ENCODE data around the gene IL32. TPM values are rescaled to one million over a fixed set of nuclear protein-coding genes. Genes with fewer than 3 reads are reported as not detected.

IL32 gene
- total and polyA plus RNA-seq, 2 of the 4 experiments (the other 2 are of a cell fraction), result 25.6 to 95.7 TPM

GRCh38 chr16:3044708-3045107 lies 20.7 kb upstream of the IL32 start:
- Histone ChIP-seq H3K27me3 (ENCODE audit: control insufficient read depth, insufficient read depth, low read length) (peaks cover 67% of the 10 kb centered on the region), H4K91ac (ENCODE audit: insufficient read depth, low read depth, low read length) (no peak overlapping the region)
- POLR2A ChIA-PET (ENCODE audit: unreplicated experiment), result no interaction called here

More at GRCh38 chr16:3044708-3045107, 20.7 kb upstream of the IL32 start:
- intact Hi-C loops (cut with micrococcal nuclease) (no loop called here), dilution Hi-C loops (cut with HindIII; ENCODE audit: low sequenced_read_pairs, unreplicated experiment) (no loop called here), in situ Hi-C loops (cut with MboI; ENCODE audit: low sequenced_read_pairs) (no loop called here)
- TF ChIP-seq USF2 (IDR thresholded peaks at IDR 0.05; ENCODE audit: low read depth, low read length), result no peak
- H3K4me1 ChIP-seq (ENCODE audit: control insufficient read depth, insufficient read depth, low read length), result no peaks in the 10 kb centered on the region; the same call in 1 of the 2 replicates
- no peaks in the 10 kb centered on the region; the same call in 1 of the 2 replicates for H3K9me3 ChIP-seq (ENCODE audit: control insufficient read depth, insufficient read depth, low read length)
- no peak overlapping the region for H2AFZ ChIP-seq (replicated peaks; ENCODE audit: low read length, poor library complexity)
- DNase-seq (no peak), ATAC-seq (ENCODE audit: low read depth) (no peak)
- no peak overlapping the region for H3K27ac ChIP-seq (ENCODE audit: insufficient read depth, low read length)
- no peak overlapping the region for H2BK5ac ChIP-seq (ENCODE audit: low read depth, low read length, poor library complexity, severe bottlenecking)
- no peaks in the 10 kb centered on the region for H4K20me1 ChIP-seq (ENCODE audit: insufficient read depth, low read length)
- no peak overlapping the region for H3K14ac ChIP-seq (replicated peaks; ENCODE audit: low read depth, low read length)
- no peak overlapping the region for H2BK120ac ChIP-seq (ENCODE audit: low read depth, low read length)
- no peaks in the 10 kb centered on the region for H3K9me1 ChIP-seq (ENCODE audit: insufficient read depth, low read length)
- no peak overlapping the region for H2BK15ac ChIP-seq (ENCODE audit: low read depth, low read length)
- H3K4me2 ChIP-seq (ENCODE audit: low read depth, low read length), result no peak overlapping the region
- BruUV-seq (replicated peaks), result no TSS peak
- H3K79me1 ChIP-seq (ENCODE audit: low read depth in 1 of 2, low read length in 2 of 2), result no peaks in the 10 kb centered on the region
- no peak overlapping the region for H3K18ac ChIP-seq (ENCODE audit: low read depth, low read length)
- H4K8ac ChIP-seq (ENCODE audit: low read depth in 2 of 2, low read length in 2 of 2), result no peak overlapping the region
- CTCF ChIA-PET, result interaction anchor here (1.5 kb wide), 2 partner anchors 13 to 14 kb away, joined by 7 to 8 read pairs; no protein-coding TSS in a partner anchor
- H3K36me3 ChIP-seq (ENCODE audit: control insufficient read depth, insufficient read depth, low read length), result no peaks in the 10 kb centered on the region
- no peak overlapping the region for H3K4me3 ChIP-seq (ENCODE audit: insufficient read depth, low read depth, low read length)
- H3K9ac ChIP-seq (ENCODE audit: low read depth, low read length), result no peak overlapping the region
- no peak overlapping the region for H2AK9ac ChIP-seq (replicated peaks; ENCODE audit: low read depth, low read length, poor library complexity)
- no peak overlapping the region for H3K23ac ChIP-seq (ENCODE audit: low read depth, low read length)
- no peak overlapping the region for H4K5ac ChIP-seq (ENCODE audit: low read depth, low read length)
- no peak overlapping the region for H2AK5ac ChIP-seq (ENCODE audit: low read depth, low read length)
- H3K4ac ChIP-seq (ENCODE audit: low read depth, low read length), result no peak overlapping the region
- no peak overlapping the region for H2BK20ac ChIP-seq (ENCODE audit: low read depth, low read length)
- no peak overlapping the region for H3K56ac ChIP-seq (ENCODE audit: extremely low read depth, insufficient read depth, low read length)
- WGBS, 2 experiments (ENCODE audit: extremely low coverage in 2 of 2, insufficient read length in 1 of 2), result 57% methylated on average over 1 of the region's 6 CpGs; no CpG with 5 or more reads in 1 of the 2 experiments

Data from IMR-90 (cell line).